HFFc6 (cell line): ENCODE results near the gene ANXA4. TPM values are rescaled to one million over a fixed set of nuclear protein-coding genes. Genes with fewer than 3 reads are reported as not detected.

Experiments used
- DNase-seq: peaks from one replicate; pipeline ENCODE4 v3.0.0-alpha.2; 2018
- H3K27ac Mint-ChIP-seq: 2 replicates; pipeline ENCODE4 v1.8.0; 2020; ENCODE audit warnings: mild to moderate bottlenecking, mixed read lengths
- H3K27me3 Mint-ChIP-seq: 2 replicates; pipeline ENCODE4 v1.8.0; 2021; ENCODE audit warnings: mild to moderate bottlenecking, moderate library complexity, mixed read lengths; ENCODE audit not compliant: insufficient read depth
- H3K36me3 Mint-ChIP-seq: 2 replicates; pipeline ENCODE4 v1.8.0; 2021; ENCODE audit warnings: low read depth, mixed read lengths
- H3K4me1 Mint-ChIP-seq: 2 replicates; pipeline ENCODE4 v1.8.0; 2020; ENCODE audit warnings: low read depth, mixed read lengths
- H3K4me3 Mint-ChIP-seq: 2 replicates; pipeline ENCODE4 v1.8.0; 2020; ENCODE audit warnings: mild to moderate bottlenecking, moderate library complexity, mixed read lengths
- H3K9me3 Mint-ChIP-seq: 2 replicates; pipeline ENCODE4 v1.8.0; 2020; ENCODE audit warnings: mild to moderate bottlenecking, mixed read lengths
- total RNA-seq, 6 experiments: library from RNA; stranded (reverse); fragmentation: NEBNext Ultra II Directional; extraction: Animal tissue kit (Norgen Biotek cat#: 25700); gene quantifications; 2 replicates in 1 of 6; 3 replicates in 5 of 6; pipeline ENCODE4 v1.2.3, GENCODE V29; 2021
- TF ChIP-seq, protein P1 (sequence below): fragments of 200-600 bp; sonication (generic); IDR thresholded peaks from 2 replicates; pipeline ENCODE4 v1.5.0; 2021; ENCODE audit warnings: antibody characterized with exemption, mild to moderate bottlenecking

The ANXA4 gene
- total RNA-seq, 6 experiments from 2014 or later, result 92.8 to 112 (median 96.1) TPM

DNA sequence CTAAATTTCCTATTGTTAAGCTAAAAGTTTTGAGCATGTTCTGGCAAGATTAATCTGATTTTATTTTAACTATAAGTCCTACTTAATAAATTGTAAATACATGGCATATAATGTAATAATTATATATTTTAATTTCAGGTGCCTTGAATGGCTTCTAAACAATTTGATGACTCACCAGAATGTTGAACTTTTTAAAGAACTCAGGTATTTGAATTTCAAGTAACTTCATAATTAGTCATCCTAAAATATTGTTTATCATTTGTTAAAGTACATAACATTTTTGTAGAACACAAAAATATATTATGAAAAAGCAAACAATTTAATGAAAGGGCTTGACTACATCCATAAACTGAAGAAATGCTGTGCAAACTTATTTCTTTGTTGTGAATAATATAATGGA lies 102.1 kb downstream of the ANXA4 start:
- Mint-ChIP-seq H3K27me3 (no peaks in the 10 kb centered on the region), H3K27ac (no peak overlapping the region), H3K36me3 (no peaks in the 10 kb centered on the region; the same call in 1 of the 2 replicates), H3K9me3 (no peaks in the 10 kb centered on the region), H3K4me1 (no peaks in the 10 kb centered on the region), H3K4me3 (no peak overlapping the region)
- DNase-seq, result no peak
- TF ChIP-seq, protein P1, sequence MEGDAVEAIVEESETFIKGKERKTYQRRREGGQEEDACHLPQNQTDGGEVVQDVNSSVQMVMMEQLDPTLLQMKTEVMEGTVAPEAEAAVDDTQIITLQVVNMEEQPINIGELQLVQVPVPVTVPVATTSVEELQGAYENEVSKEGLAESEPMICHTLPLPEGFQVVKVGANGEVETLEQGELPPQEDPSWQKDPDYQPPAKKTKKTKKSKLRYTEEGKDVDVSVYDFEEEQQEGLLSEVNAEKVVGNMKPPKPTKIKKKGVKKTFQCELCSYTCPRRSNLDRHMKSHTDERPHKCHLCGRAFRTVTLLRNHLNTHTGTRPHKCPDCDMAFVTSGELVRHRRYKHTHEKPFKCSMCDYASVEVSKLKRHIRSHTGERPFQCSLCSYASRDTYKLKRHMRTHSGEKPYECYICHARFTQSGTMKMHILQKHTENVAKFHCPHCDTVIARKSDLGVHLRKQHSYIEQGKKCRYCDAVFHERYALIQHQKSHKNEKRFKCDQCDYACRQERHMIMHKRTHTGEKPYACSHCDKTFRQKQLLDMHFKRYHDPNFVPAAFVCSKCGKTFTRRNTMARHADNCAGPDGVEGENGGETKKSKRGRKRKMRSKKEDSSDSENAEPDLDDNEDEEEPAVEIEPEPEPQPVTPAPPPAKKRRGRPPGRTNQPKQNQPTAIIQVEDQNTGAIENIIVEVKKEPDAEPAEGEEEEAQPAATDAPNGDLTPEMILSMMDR, result no peak

DNA sequence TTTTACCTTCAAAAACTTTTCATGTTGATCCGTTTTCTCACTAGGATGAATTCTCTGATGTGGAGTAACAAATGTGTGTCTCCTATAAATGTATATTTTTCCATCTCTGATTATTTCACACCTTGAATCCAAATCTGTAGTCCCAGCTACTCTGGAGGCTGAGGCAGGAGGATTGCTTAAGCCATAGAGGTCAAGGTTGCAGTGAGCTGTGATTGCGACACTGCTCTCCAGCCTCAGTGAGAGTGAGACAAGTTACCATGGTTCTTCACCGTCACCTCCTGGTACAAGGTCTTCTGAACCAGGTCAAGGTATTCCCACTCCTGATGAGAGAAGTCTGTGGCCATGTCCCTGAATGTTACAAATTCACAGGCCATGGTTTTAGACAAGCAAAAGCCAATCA lies 102.6 kb downstream of the ANXA4 start:
- Mint-ChIP-seq H3K27ac (no peak overlapping the region), H3K27me3 (no peaks in the 10 kb centered on the region), H3K36me3 (no peaks in the 10 kb centered on the region), H3K4me1 (no peaks in the 10 kb centered on the region), H3K9me3 (no peaks in the 10 kb centered on the region), H3K4me3 (no peak overlapping the region)
- DNase-seq, result no peak
- TF ChIP-seq, protein P1, result no peak

DNA sequence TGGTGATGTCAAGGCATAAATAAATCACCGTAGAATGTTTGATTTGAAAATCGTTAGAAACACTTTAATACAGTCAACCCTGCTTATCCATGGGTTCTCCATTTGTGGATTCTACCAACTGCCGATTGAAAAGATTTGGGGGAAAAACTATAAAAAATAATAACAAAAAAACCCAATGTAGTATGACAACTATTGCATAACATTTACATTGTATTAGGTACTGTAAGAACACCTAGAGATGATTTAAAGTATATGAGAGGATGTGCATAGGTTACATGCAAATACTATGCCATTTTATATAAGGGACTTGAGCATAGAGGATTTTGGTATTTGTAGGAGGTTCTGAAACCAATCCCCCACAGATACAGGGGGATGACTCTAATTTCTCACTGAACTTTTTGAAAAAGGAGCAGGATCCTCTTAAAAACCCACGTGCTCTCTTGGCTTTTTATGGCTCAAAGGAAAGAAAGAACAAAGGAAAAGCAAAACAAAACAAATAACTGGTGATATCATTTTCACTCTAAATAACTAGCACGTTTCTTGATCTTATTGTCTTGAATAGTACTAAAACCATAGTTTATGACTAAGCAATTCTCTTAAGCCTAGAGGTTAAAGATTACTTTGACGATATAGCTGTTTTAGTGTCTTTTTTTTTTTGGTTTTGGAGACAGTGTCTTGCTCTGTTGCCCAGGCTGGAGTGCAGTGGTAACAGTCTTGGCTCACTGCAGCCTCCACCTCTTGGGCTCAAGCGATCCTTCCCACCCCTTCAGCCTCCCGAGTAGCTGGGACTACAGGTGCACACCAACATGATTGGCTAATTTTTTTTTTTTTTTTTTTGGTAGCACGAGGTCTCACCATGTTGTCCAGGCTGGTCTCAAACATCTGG lies 104.5 kb downstream of the ANXA4 start:
- Mint-ChIP-seq H3K36me3 (no peaks in the 10 kb centered on the region), H3K4me3 (no peak overlapping the region)

DNA sequence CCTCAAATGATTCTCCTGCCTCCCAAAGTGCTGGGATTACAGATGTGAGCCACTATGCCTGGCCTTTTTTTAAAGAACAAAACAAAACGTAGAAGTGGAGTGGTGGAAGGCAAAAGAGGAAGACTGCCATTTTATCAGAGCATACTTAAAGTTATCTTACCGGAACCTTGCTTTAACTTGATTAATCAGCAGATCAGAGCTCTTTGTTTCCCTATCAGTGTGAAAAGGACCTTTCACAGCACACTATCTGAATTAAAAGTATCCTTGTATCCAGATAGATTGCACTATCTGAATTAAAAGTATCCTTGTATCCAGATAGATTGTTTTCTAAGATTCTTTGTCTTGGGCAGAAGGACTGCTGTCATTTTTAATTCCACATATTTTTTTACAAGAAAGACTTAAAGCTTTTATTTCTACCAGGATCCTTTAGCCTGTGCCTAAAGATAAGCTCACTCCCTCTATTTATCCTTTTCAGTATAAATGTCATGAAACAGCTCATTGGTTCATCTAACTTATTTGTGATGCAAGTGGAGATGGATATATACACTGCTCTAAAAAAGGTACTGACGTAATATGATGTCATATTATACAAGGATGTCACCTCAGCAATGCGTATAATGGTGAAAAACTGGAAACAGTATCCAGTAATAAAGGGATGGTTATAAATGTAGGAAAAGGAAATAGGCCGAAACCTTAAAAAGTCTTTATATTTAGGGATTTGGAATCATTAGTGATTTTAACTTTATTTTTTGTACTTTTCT lies 105.3 kb downstream of the ANXA4 start:
- TF ChIP-seq, protein P1, result no peak
- peaks cover 2% of the 10 kb centered on the region; the same call in 1 of the 2 replicates for H3K27me3 Mint-ChIP-seq
- no peak overlapping the region for H3K27ac Mint-ChIP-seq
- H3K36me3 Mint-ChIP-seq, result no peaks in the 10 kb centered on the region
- no peak overlapping the region for H3K4me3 Mint-ChIP-seq
- no peaks in the 10 kb centered on the region for H3K4me1 Mint-ChIP-seq
- H3K9me3 Mint-ChIP-seq, result no peaks in the 10 kb centered on the region
- DNase-seq, result no peak

More for the DNA sequence above, 104.5 kb downstream of the ANXA4 start:
- Mint-ChIP-seq H3K27me3 (no peaks in the 10 kb centered on the region), H3K27ac (no peak overlapping the region), H3K9me3 (no peaks in the 10 kb centered on the region), H3K4me1 (no peaks in the 10 kb centered on the region)
- DNase-seq, result no peak
- TF ChIP-seq, protein P1, result no peak

DNA sequence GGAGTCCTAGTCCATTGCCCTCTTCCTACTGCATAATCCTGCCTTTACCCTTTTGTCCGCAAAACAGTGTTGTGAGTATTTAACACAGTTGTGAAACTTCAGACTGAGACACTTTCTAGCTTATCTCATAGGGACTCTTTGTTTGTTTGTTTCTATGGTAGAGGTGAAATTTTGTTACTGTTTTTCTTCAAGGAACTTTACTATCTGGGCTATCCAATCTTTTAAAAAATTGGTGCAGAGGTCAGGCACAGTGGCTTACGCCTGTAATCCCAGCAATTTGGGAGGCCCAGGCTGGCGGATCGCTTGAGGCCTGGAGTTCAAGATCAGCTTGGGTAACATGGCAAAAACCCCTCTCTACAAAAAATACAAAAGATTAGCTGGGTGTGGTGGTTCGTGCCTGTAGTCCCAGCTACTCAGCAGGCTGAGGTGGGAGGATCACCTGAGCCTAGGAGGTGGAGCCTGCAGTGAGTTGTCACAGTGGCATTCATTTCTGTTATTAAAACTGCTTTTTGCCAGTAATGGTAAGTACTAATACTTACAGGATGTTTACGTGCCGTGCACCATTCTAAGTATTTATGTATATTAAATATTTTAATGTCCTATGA lies 106.4 kb downstream of the ANXA4 start:
- H3K9me3 Mint-ChIP-seq, result no peaks in the 10 kb centered on the region
- H3K27me3 Mint-ChIP-seq, result peaks cover 2% of the 10 kb centered on the region; the same call in 1 of the 2 replicates
- H3K4me3 Mint-ChIP-seq, result no peak overlapping the region
- H3K27ac Mint-ChIP-seq, result no peak overlapping the region; the same call in 1 of the 2 replicates
- H3K4me1 Mint-ChIP-seq, result no peaks in the 10 kb centered on the region
- H3K36me3 Mint-ChIP-seq, result no peaks in the 10 kb centered on the region
- TF ChIP-seq, protein P1, result no peak
- DNase-seq, result no peak
